NB4 (cell line): ENCODE results near the gene TTC1.
"Not testable (repeated sequence)": the region's sequence is repeated elsewhere in the genome, so short reads cannot be mapped to it uniquely, and the experiment has no call there.

ENCODE experiments used
- DNase-seq: peaks from one replicate; pipeline ENCODE4 v3.0.0; 2010; ENCODE audit warnings: low read depth
- H3K4me3 ChIP-seq: one replicate; pipeline ENCODE4 v1.5.1; 2011; ENCODE audit warnings: mild to moderate bottlenecking, low read depth, low read length, moderate library complexity
- CTCF ChIP-seq: IDR thresholded peaks from one replicate; pipeline ENCODE4 v1.5.1; 2012; ENCODE audit warnings: low read depth, low read length
- MAX ChIP-seq: IDR thresholded peaks from 2 replicates; pipeline ENCODE4 v1.6.1; 2011; ENCODE audit warnings: low read depth, low read length
- MYC ChIP-seq: IDR thresholded peaks from 2 replicates; pipeline ENCODE4 v1.6.1; 2011; ENCODE audit warnings: low read depth, low read length
- POLR2A ChIP-seq: IDR thresholded peaks from 2 replicates; pipeline ENCODE4 v1.6.1; 2011; ENCODE audit warnings: mild to moderate bottlenecking; ENCODE audit not compliant: insufficient read length; ENCODE audit errors: extremely low read depth

TTC1 gene

GRCh38 chr5:160064417-160064810 is 55.5 kb downstream of the TTC1 start:
- DNase-seq, result no peak
- TF ChIP-seq MAX, result no peak
- no peak for TF ChIP-seq CTCF
- TF ChIP-seq POLR2A, result no peak
- no peak for TF ChIP-seq MYC
- H3K4me3 ChIP-seq, result no peak overlapping the region

GRCh38 chr5:160064995-160065614 is 56.2 kb downstream of the TTC1 start:
- DNase-seq, result no peak
- H3K4me3 ChIP-seq, result no peak overlapping the region
- TF ChIP-seq MYC (no peak), MAX (no peak), POLR2A (no peak), CTCF (no peak)

- DNase-seq, H3K4me3 ChIP-seq: not testable (repeated sequence)
These were observed 60.2 kb downstream of the TTC1 start for GRCh38 chr5:160069120-160069519.

GRCh38 chr5:160071516-160071915 is 62.6 kb downstream of the TTC1 start:
- H3K4me3 ChIP-seq, result no peak overlapping the region
- no peak for TF ChIP-seq CTCF
- no peak for TF ChIP-seq MAX
- no peak for TF ChIP-seq MYC
- TF ChIP-seq POLR2A, result no peak
- DNase-seq, result no peak

GRCh38 chr5:160071916-160072315 is 63.0 kb downstream of the TTC1 start:
- no peak overlapping the region for H3K4me3 ChIP-seq
- TF ChIP-seq CTCF (no peak), MYC (no peak), MAX (no peak), POLR2A (no peak)
- DNase-seq, result no peak

- no peak overlapping the region for H3K4me3 ChIP-seq
- DNase-seq, result no peak
- TF ChIP-seq MYC (no peak), POLR2A (no peak)
These were observed 66.1 kb downstream of the TTC1 start for GRCh38 chr5:160075073-160075472.

GRCh38 chr5:160076997-160077396 is 68.1 kb downstream of the TTC1 start:
- no peak for DNase-seq
- TF ChIP-seq POLR2A (no peak), MAX (no peak), MYC (no peak), CTCF (no peak)
- no peak overlapping the region for H3K4me3 ChIP-seq
